Astrocyte of the spinal cord (primary cell): ENCODE measurements around the gene UPF2.

Experiments used
- DNase-seq: peaks from one replicate; pipeline ENCODE4 v3.0.0; 2011; ENCODE audit warnings: low read depth, low spot score
- H3K4me3 ChIP-seq: 2 replicates; pipeline ENCODE4 v1.5.1; 2011; ENCODE audit warnings: low read depth, mild to moderate bottlenecking, low read length, moderate library complexity
- in situ Hi-C: cut with HindIII; loops from 2 replicates; pipeline ENCODE4 v1.10.0; 2017; ENCODE audit warnings: low sequenced_read_pairs
- TF ChIP-seq, protein P1 (sequence below): IDR thresholded peaks from 2 replicates; pipeline ENCODE4 v1.5.1; 2012; ENCODE audit warnings: low read depth, mild to moderate bottlenecking, low read length, inconsistent platforms

The UPF2 gene

DNA sequence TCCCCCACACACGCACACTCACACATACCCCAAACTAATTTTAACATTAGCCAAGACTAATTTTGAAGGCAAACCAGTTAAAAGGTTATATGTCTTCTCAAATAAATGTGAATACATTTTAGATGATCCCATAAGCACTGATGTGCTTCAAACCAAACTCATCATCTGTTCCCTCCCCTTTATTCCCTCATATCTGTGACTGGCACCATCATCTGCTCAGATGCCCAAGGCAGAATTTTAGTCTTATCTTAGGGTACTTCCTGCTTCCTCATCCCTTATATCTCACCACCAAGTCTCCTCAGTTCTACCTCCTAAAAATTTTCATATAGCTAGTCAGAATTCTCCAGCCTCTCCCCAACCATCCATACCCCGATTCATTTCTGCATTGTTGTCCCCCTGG is 80.4 kb downstream of the UPF2 start:
- H3K4me3 ChIP-seq, result no peak overlapping the region
- in situ Hi-C loops, result no loop called here
- TF ChIP-seq, protein P1, sequence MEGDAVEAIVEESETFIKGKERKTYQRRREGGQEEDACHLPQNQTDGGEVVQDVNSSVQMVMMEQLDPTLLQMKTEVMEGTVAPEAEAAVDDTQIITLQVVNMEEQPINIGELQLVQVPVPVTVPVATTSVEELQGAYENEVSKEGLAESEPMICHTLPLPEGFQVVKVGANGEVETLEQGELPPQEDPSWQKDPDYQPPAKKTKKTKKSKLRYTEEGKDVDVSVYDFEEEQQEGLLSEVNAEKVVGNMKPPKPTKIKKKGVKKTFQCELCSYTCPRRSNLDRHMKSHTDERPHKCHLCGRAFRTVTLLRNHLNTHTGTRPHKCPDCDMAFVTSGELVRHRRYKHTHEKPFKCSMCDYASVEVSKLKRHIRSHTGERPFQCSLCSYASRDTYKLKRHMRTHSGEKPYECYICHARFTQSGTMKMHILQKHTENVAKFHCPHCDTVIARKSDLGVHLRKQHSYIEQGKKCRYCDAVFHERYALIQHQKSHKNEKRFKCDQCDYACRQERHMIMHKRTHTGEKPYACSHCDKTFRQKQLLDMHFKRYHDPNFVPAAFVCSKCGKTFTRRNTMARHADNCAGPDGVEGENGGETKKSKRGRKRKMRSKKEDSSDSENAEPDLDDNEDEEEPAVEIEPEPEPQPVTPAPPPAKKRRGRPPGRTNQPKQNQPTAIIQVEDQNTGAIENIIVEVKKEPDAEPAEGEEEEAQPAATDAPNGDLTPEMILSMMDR, result no peak
- DNase-seq, result no peak

DNA sequence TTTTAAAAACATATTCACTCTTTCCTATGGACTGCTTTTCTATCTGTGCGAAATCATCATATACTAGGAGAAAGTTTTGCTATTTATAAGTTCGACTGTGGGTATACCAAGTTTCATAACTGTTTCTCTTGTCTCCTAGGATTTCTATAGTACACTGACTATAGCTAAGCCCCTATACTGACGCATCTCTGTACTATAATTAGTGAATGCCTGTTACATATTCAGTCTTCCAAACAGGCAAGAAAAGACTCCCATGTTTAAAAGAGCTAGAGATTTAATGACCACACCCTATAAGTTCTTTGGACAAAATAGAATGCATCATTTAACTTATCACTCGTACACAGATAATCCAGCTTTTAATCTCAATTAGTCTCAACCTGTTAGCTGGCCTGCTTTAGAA is 80.8 kb downstream of the UPF2 start:
- DNase-seq, result no peak
- in situ Hi-C loops, result no loop called here
- H3K4me3 ChIP-seq, result no peak overlapping the region
- TF ChIP-seq, protein P1, result no peak

DNA sequence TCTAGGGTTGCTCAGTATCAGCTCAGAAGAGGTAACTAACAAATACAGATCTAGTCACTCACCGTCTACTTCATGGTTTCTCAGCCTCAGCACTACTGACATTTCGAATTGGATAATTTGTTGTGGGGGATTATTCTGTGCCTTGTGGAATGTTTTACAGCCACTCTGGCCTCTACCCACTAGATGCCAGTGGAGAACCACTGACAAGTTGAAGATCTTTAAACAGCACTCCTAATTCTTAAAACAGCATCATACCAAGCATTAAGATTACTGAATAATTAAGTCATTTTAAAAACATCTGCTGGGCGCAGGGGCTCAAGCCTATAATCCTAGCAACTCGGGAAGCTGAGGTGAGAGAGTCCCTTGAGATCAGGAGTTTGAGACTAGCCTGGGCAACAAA is 82.6 kb downstream of the UPF2 start:
- no peak for DNase-seq
- no peak overlapping the region for H3K4me3 ChIP-seq
- in situ Hi-C loops, result no loop called here
- TF ChIP-seq, protein P1, result no peak

DNA sequence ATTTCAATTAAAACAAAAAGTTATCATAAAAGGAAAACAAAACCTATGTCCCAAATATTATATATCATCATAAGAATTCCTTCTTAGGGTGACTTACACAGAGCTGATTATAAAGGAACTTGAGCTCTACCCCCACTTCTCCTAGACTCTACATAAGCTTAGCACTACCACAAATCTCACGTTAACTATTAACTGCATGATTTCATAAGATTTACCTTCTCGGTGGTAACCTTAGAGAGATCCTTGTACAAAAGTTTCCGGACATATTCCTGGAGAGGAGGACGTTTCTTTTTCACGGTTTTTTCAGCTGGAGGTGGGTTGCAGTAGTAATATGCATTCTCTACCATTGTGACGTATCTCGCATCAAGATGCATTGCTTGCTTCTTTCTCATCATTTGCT is 83.7 kb downstream of the UPF2 start:
- TF ChIP-seq, protein P1, result no peak
- no peak overlapping the region for H3K4me3 ChIP-seq
- no peak for DNase-seq
- in situ Hi-C loops, result no loop called here

DNA sequence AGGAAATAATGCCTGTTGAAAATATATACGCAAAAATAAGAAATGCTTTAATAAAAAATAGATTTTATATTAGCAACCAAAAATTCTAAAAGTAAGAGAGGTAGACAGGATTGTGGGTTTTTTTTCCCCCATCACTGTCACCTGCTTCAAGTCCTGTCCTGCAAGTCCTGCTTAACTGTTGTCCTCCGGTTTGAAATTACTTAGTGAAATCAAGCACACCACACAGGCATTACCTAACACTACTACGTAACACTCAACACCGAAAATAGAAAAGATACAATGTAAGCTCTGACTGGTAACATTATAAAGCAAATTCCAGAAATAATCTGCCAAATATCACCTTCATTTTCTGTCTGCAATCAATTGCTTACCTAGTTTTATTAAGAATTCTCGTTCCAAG is 90.9 kb downstream of the UPF2 start:
- in situ Hi-C loops, result no loop called here
- DNase-seq, result no peak
- no peak overlapping the region for H3K4me3 ChIP-seq
- TF ChIP-seq, protein P1, result no peak

DNA sequence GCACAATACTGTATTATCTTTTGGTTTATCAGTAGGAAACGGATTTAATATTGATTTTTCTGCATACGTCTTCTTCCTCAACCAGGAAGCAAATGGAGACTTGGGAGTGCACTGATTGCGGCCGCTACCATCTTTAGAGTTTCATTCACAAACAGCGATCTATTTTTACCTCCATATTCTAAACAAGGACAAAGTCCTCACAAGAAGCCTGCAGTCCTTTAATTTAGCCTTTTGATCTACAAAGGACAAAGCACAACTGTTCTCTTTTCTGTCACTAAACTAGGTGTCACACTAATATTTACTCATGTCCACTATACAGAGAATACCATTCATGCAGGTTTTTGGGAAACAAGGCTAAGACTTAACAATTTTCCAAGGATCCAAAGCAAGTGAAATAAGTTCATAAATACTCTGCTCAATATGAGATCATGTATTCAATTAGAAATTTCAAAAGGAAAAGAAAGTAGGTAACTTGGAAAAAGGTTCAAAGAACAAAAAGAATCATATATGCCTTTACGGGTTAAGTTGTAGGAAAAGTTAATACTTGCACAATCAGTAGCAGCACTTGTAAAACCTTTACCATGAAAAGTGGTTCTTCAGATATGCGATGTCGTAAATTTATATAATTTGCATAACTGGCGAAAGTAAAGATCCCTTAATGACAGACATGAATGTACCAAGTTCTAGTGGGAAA is 92.1 kb downstream of the UPF2 start:
- H3K4me3 ChIP-seq, result no peak overlapping the region
- TF ChIP-seq, protein P1, result no peak
- no peak for DNase-seq
- in situ Hi-C loops, result no loop called here
